ENCODE results near the gene ELOVL6. TPM values are rescaled to one million over a fixed set of nuclear protein-coding genes. Genes with fewer than 3 reads are reported as not detected.
"Not testable (repeated sequence)": the region's sequence is repeated elsewhere in the genome, so short reads cannot be mapped to it uniquely, and the experiment has no call there.

Gene ELOVL6
- total and polyA plus RNA-seq, 3 experiments from 2014 or later = 3.9 to 5.5 (median 4.3) TPM

GRCh38 chr4:110224812-110225211 is 26.4 kb upstream of the ELOVL6 start:
- Histone ChIP-seq H3K4me3 (ENCODE audit: low read length) (no peak overlapping the region), H3K27me3 (ENCODE audit: insufficient read depth, low read length, poor library complexity, severe bottlenecking) (no peaks in the 10 kb centered on the region), H3K4me1 (ENCODE audit: insufficient read depth, low read length) (no peaks in the 10 kb centered on the region), H3K27ac (ENCODE audit: low read depth, low read length) (no peak overlapping the region), H3K9me3 (ENCODE audit: low read length) (no peaks in the 10 kb centered on the region), H3K36me3 (ENCODE audit: insufficient read depth, low read length) (no peaks in the 10 kb centered on the region)
- no peak for DNase-seq
- ChIA-PET CTCF (interaction anchor here (1.4 kb wide), 1 partner anchor 11 kb away, joined by 9 read pairs; no protein-coding TSS in a partner anchor), POLR2A (no interaction called here)
- H3K36me3 Mint-ChIP-seq = peaks cover 0 to 2% (median under 1%) of the 10 kb centered on the region in 3 donors
- no peak overlapping the region for H3K4me3 Mint-ChIP-seq
- no peaks in the 10 kb centered on the region for H3K4me1 Mint-ChIP-seq
- H3K27ac Mint-ChIP-seq = no peak overlapping the region
- peaks cover 3 to 12% of the 10 kb centered on the region in 2 donors for H3K27me3 Mint-ChIP-seq
- H3K9me3 Mint-ChIP-seq = peaks cover 0 to 6% (median 0%) of the 10 kb centered on the region in 5 donors

- H3K36me3 ChIP-seq (ENCODE audit: insufficient read depth, low read length) = no peaks in the 10 kb centered on the region
- no peak overlapping the region for H3K4me3 ChIP-seq (ENCODE audit: low read length)
- H3K36me3 Mint-ChIP-seq = peaks cover 0 to 8% (median 2%) of the 10 kb centered on the region in 3 donors
- CTCF ChIA-PET = no interaction called here
- H3K4me1 Mint-ChIP-seq = no peaks in the 10 kb centered on the region
- H3K27ac Mint-ChIP-seq = no peak overlapping the region
- H3K9me3 ChIP-seq (ENCODE audit: low read length) = no peaks in the 10 kb centered on the region
- peaks cover 3 to 12% of the 10 kb centered on the region in 2 donors for H3K27me3 Mint-ChIP-seq
- H3K27ac ChIP-seq (ENCODE audit: low read depth, low read length) = no peak overlapping the region
- H3K4me1 ChIP-seq (ENCODE audit: insufficient read depth, low read length) = no peaks in the 10 kb centered on the region
- POLR2A ChIA-PET = no interaction called here
- no peak for DNase-seq
- H3K4me3 Mint-ChIP-seq = no peak overlapping the region
- H3K9me3 Mint-ChIP-seq = peaks cover under 1 to 10% (median 3%) of the 10 kb centered on the region in 5 donors
- H3K27me3 ChIP-seq (ENCODE audit: insufficient read depth, low read length, poor library complexity, severe bottlenecking) = no peaks in the 10 kb centered on the region
Measured at GRCh38 chr4:110224142-110224541, 25.7 kb upstream of the ELOVL6 start.

GRCh38 chr4:110218935-110219334 is 20.5 kb upstream of the ELOVL6 start:
- H3K36me3 ChIP-seq (ENCODE audit: insufficient read depth, low read length); H3K27ac Mint-ChIP-seq; POLR2A ChIA-PET; H3K9me3 ChIP-seq (ENCODE audit: low read length); H3K27ac ChIP-seq (ENCODE audit: low read depth, low read length); H3K4me1 ChIP-seq (ENCODE audit: insufficient read depth, low read length); H3K4me3 ChIP-seq (ENCODE audit: low read length); CTCF ChIA-PET; H3K4me1 Mint-ChIP-seq; DNase-seq; H3K4me3 Mint-ChIP-seq; H3K27me3 ChIP-seq (ENCODE audit: insufficient read depth, low read length, poor library complexity, severe bottlenecking): not testable (repeated sequence)
- H3K9me3 Mint-ChIP-seq = peaks cover 6 to 16% (median 9%) of the 10 kb centered on the region in 5 donors
- H3K36me3 Mint-ChIP-seq = peaks cover 0 to 14% (median 2%) of the 10 kb centered on the region in 3 donors
- peaks cover 2 to 14% of the 10 kb centered on the region in 2 donors for H3K27me3 Mint-ChIP-seq

GRCh38 chr4:110217181-110217580 is 18.8 kb upstream of the ELOVL6 start:
- H3K9me3 ChIP-seq (ENCODE audit: low read length); H3K4me3 Mint-ChIP-seq; H3K27ac Mint-ChIP-seq; H3K36me3 ChIP-seq (ENCODE audit: insufficient read depth, low read length); H3K4me3 ChIP-seq (ENCODE audit: low read length); H3K27ac ChIP-seq (ENCODE audit: low read depth, low read length); DNase-seq; H3K27me3 Mint-ChIP-seq; H3K4me1 ChIP-seq (ENCODE audit: insufficient read depth, low read length); H3K4me1 Mint-ChIP-seq; H3K27me3 ChIP-seq (ENCODE audit: insufficient read depth, low read length, poor library complexity, severe bottlenecking); POLR2A ChIA-PET: not testable (repeated sequence)
- Mint-ChIP-seq H3K9me3 (peaks cover 6 to 16% (median 9%) of the 10 kb centered on the region in 5 donors), H3K36me3 (peaks cover 0 to 14% (median 2%) of the 10 kb centered on the region in 3 donors)
- CTCF ChIA-PET = interaction anchor here (1.2 kb wide), 1 partner anchor 11 kb away, joined by 3 read pairs; no protein-coding TSS in a partner anchor

- no peaks in the 10 kb centered on the region for H3K36me3 ChIP-seq (ENCODE audit: insufficient read depth, low read length)
- DNase-seq = no peak
- no peak overlapping the region for H3K4me3 ChIP-seq (ENCODE audit: low read length)
- peaks cover 6 to 16% (median 9%) of the 10 kb centered on the region in 5 donors for H3K9me3 Mint-ChIP-seq
- CTCF ChIA-PET = interaction anchor here (1.2 kb wide), 1 partner anchor 10 kb away, joined by 3 read pairs; no protein-coding TSS in a partner anchor
- H3K4me1 ChIP-seq (ENCODE audit: insufficient read depth, low read length) = no peaks in the 10 kb centered on the region
- POLR2A ChIA-PET = no interaction called here
- H3K27ac ChIP-seq (ENCODE audit: low read depth, low read length) = no peak overlapping the region
- H3K4me3 Mint-ChIP-seq = no peak overlapping the region
- H3K27me3 ChIP-seq (ENCODE audit: insufficient read depth, low read length, poor library complexity, severe bottlenecking) = no peaks in the 10 kb centered on the region
- H3K27ac Mint-ChIP-seq = no peak overlapping the region
- H3K36me3 Mint-ChIP-seq = peaks cover 0 to 14% (median 2%) of the 10 kb centered on the region in 3 donors
- H3K9me3 ChIP-seq (ENCODE audit: low read length) = no peaks in the 10 kb centered on the region
- peaks cover 2 to 4% (median 3%) of the 10 kb centered on the region in 3 donors for H3K4me1 Mint-ChIP-seq
- peaks cover 2 to 9% of the 10 kb centered on the region in 2 donors for H3K27me3 Mint-ChIP-seq
Measured at GRCh38 chr4:110216129-110216528, 17.7 kb upstream of the ELOVL6 start.

- Mint-ChIP-seq H3K4me3 (no peak overlapping the region), H3K4me1 (peaks cover 3 to 4% (median 3%) of the 10 kb centered on the region in 3 donors), H3K27me3 (peaks cover 0 to 5% of the 10 kb centered on the region in 2 donors), H3K9me3 (no peaks in the 10 kb centered on the region), H3K36me3 (no peaks in the 10 kb centered on the region), H3K27ac (no peak overlapping the region)
- Histone ChIP-seq H3K4me3 (ENCODE audit: low read length) (no peak overlapping the region), H3K36me3 (ENCODE audit: insufficient read depth, low read length) (no peaks in the 10 kb centered on the region), H3K9me3 (ENCODE audit: low read length) (no peaks in the 10 kb centered on the region), H3K27ac (ENCODE audit: low read depth, low read length) (no peak overlapping the region), H3K4me1 (ENCODE audit: insufficient read depth, low read length) (no peaks in the 10 kb centered on the region), H3K27me3 (ENCODE audit: insufficient read depth, low read length, poor library complexity, severe bottlenecking) (no peaks in the 10 kb centered on the region)
- ChIA-PET POLR2A (no interaction called here), CTCF (interaction anchor here (0.9 to 2.2 kb wide), 4 partner anchors 13 to 306 kb away, joined by 3 to 14 read pairs (median 5); partner anchors contain the start of gene ELOVL6)
- DNase-seq = no peak
Measured at GRCh38 chr4:110211770-110212061, 13.3 kb upstream of the ELOVL6 start.

GRCh38 chr4:110211007-110211769 is 12.8 kb upstream of the ELOVL6 start:
- DNase-seq = peak in 2 of 5 donors; percentile 35 to 46
- H3K4me1 Mint-ChIP-seq = peaks cover 3 to 4% (median 3%) of the 10 kb centered on the region in 3 donors
- no peak overlapping the region for H3K27ac ChIP-seq (ENCODE audit: low read depth, low read length)
- no peaks in the 10 kb centered on the region for H3K36me3 ChIP-seq (ENCODE audit: insufficient read depth, low read length)
- CTCF ChIA-PET = interaction anchor here (0.8 to 2.2 kb wide), 5 partner anchors 13 to 307 kb away, joined by 3 to 14 read pairs (median 4); partner anchors contain the start of gene ELOVL6
- no peak overlapping the region for H3K4me3 ChIP-seq (ENCODE audit: low read length)
- H3K9me3 Mint-ChIP-seq = no peaks in the 10 kb centered on the region
- no peaks in the 10 kb centered on the region for H3K9me3 ChIP-seq (ENCODE audit: low read length)
- H3K27me3 ChIP-seq (ENCODE audit: insufficient read depth, low read length, poor library complexity, severe bottlenecking) = no peaks in the 10 kb centered on the region
- H3K27me3 Mint-ChIP-seq = peaks cover 0 to 2% of the 10 kb centered on the region in 2 donors
- no peaks in the 10 kb centered on the region for H3K4me1 ChIP-seq (ENCODE audit: insufficient read depth, low read length)
- POLR2A ChIA-PET = no interaction called here
- H3K27ac Mint-ChIP-seq = peak overlapping the region in 2 of 8 donors; percentile 68 to 73
- no peaks in the 10 kb centered on the region for H3K36me3 Mint-ChIP-seq
- H3K4me3 Mint-ChIP-seq = peak overlapping the region in 3 of 7 donors; percentile 26 to 55 (median 37)

- CTCF ChIA-PET = interaction anchor here (1.0 to 2.0 kb wide), 3 partner anchors 10 to 159 kb away, joined by 4 to 9 read pairs (median 6); partner anchors contain the start of gene ELOVL6
Measured at GRCh38 chr4:110208419-110208818, 10.0 kb upstream of the ELOVL6 start.

More at GRCh38 chr4:110208419-110208818, 10.0 kb upstream of the ELOVL6 start:
- no peak for DNase-seq
- H3K4me1 Mint-ChIP-seq = peaks cover 3 to 4% (median 3%) of the 10 kb centered on the region in 3 donors
- no peak overlapping the region for H3K4me3 Mint-ChIP-seq
- Histone ChIP-seq H3K36me3 (ENCODE audit: insufficient read depth, low read length) (no peaks in the 10 kb centered on the region), H3K27me3 (ENCODE audit: insufficient read depth, low read length, poor library complexity, severe bottlenecking) (no peaks in the 10 kb centered on the region), H3K4me1 (ENCODE audit: insufficient read depth, low read length) (no peaks in the 10 kb centered on the region), H3K4me3 (ENCODE audit: low read length) (no peak overlapping the region), H3K9me3 (ENCODE audit: low read length) (no peaks in the 10 kb centered on the region), H3K27ac (ENCODE audit: low read depth, low read length) (no peak overlapping the region)
- H3K27me3 Mint-ChIP-seq = peaks cover 0 to 3% of the 10 kb centered on the region in 2 donors
- H3K9me3 Mint-ChIP-seq = no peaks in the 10 kb centered on the region
- no peak overlapping the region for H3K27ac Mint-ChIP-seq
- no peaks in the 10 kb centered on the region for H3K36me3 Mint-ChIP-seq
- POLR2A ChIA-PET = no interaction called here
